ENCODE data around the gene IL4I1. TPM values are rescaled to one million over a fixed set of nuclear protein-coding genes. Genes with fewer than 3 reads are reported as not detected.

Gene IL4I1
- total and polyA plus RNA-seq, 2 of the 4 experiments (the other 2 are of a cell fraction): 0.31 to 0.36 TPM

DNA sequence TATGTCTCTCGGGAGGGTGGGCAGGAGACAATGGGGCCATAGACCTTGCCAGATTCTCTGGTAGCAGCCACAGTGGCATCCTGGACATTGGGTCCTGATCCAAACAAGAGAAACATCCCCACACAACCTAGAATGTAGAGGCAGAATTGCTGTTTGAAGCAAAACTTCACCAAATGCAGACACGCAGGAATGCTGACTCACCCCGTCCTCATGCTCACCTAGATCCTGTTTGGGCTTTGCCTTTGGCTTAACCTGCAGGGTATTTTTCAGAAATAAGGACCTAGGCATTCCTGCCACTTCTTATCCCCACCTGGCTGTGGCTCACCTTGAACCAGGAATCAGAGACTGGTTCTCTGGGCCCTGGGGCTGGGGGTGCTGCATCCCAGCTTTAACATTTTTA is 11.9 kb downstream of the IL4I1 start:
- Histone ChIP-seq H4K8ac (ENCODE audit: low read depth in 2 of 2, low read length in 2 of 2) (no peak overlapping the region), H3K4me2 (ENCODE audit: low read depth, low read length) (no peak overlapping the region), H2BK5ac (ENCODE audit: low read depth, low read length, poor library complexity, severe bottlenecking) (no peak overlapping the region), H3K27ac (ENCODE audit: insufficient read depth, low read length) (no peak overlapping the region), H3K4me3 (ENCODE audit: insufficient read depth, low read depth, low read length) (no peak overlapping the region), H3K9ac (ENCODE audit: low read depth, low read length) (no peak overlapping the region), H2BK20ac (ENCODE audit: low read depth, low read length) (no peak overlapping the region), H3K9me3 (ENCODE audit: control insufficient read depth, insufficient read depth, low read length) (peaks cover 6% of the 10 kb centered on the region; the same call in 1 of the 2 replicates), H3K4me1 (ENCODE audit: control insufficient read depth, insufficient read depth, low read length) (no peaks in the 10 kb centered on the region), H3K23ac (ENCODE audit: low read depth, low read length) (no peak overlapping the region), H2AK9ac (replicated peaks; ENCODE audit: low read depth, low read length, poor library complexity) (no peak overlapping the region), H3K27me3 (ENCODE audit: control insufficient read depth, insufficient read depth, low read length) (no peaks in the 10 kb centered on the region), H3K18ac (ENCODE audit: low read depth, low read length) (no peak overlapping the region), H3K56ac (ENCODE audit: extremely low read depth, insufficient read depth, low read length) (no peak overlapping the region), H3K9me1 (ENCODE audit: insufficient read depth, low read length) (0 out of 2 replicates have a peak, but pooled peaks cover 4% of the 10 kb centered on the region), H3K4ac (ENCODE audit: low read depth, low read length) (no peak overlapping the region), H3K79me1 (ENCODE audit: low read depth in 1 of 2, low read length in 2 of 2) (peaks cover 0 to 11% of the 10 kb centered on the region in 2 experiments; a peak in 2 of 4 replicates), H3K36me3 (ENCODE audit: control insufficient read depth, insufficient read depth, low read length) (peaks cover 59% of the 10 kb centered on the region), H2BK120ac (ENCODE audit: low read depth, low read length) (no peak overlapping the region), H4K5ac (ENCODE audit: low read depth, low read length) (no peak overlapping the region), H2AK5ac (ENCODE audit: low read depth, low read length) (no peak overlapping the region), H2BK15ac (ENCODE audit: low read depth, low read length) (no peak overlapping the region), H3K14ac (replicated peaks; ENCODE audit: low read depth, low read length) (no peak overlapping the region), H2AFZ (replicated peaks; ENCODE audit: low read length, poor library complexity) (no peak overlapping the region), H4K91ac (ENCODE audit: insufficient read depth, low read depth, low read length) (no peak overlapping the region), H4K20me1 (ENCODE audit: insufficient read depth, low read length) (no peaks in the 10 kb centered on the region)
- intact Hi-C loops (cut with micrococcal nuclease) (no loop called here), in situ Hi-C loops (cut with MboI; ENCODE audit: low sequenced_read_pairs) (no loop called here), dilution Hi-C loops (cut with HindIII; ENCODE audit: low sequenced_read_pairs, unreplicated experiment) (no loop called here)
- POLR2A ChIA-PET (ENCODE audit: unreplicated experiment): no interaction called here
- ATAC-seq (ENCODE audit: low read depth) (no peak), DNase-seq (no peak)
- no TSS peak for BruUV-seq (replicated peaks)
- TF ChIP-seq, protein P1, sequence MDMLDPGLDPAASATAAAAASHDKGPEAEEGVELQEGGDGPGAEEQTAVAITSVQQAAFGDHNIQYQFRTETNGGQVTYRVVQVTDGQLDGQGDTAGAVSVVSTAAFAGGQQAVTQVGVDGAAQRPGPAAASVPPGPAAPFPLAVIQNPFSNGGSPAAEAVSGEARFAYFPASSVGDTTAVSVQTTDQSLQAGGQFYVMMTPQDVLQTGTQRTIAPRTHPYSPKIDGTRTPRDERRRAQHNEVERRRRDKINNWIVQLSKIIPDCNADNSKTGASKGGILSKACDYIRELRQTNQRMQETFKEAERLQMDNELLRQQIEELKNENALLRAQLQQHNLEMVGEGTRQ (IDR thresholded peaks at IDR 0.05; ENCODE audit: low read depth, low read length): no peak
- TF ChIP-seq CHD1 (IDR thresholded peaks at IDR 0.05; ENCODE audit: low read depth, low read length) (no peak), RCOR1 (IDR thresholded peaks at IDR 0.05; ENCODE audit: insufficient replicate concordance, low read length) (no peak), RFX5 (IDR thresholded peaks at IDR 0.05; ENCODE audit: low read depth, low read length) (no peak), CTCF (conservative IDR thresholded peaks at IDR 0.05; ENCODE audit: low read depth, low read length) (no peak), MAZ (IDR thresholded peaks at IDR 0.05; ENCODE audit: borderline replicate concordance, low read depth, low read length) (no peak), RAD21 (IDR thresholded peaks at IDR 0.05; ENCODE audit: low read length) (no peak), BHLHE40 (IDR thresholded peaks at IDR 0.05; ENCODE audit: low read depth, low read length) (no peak), NFE2L2 (IDR thresholded peaks at IDR 0.05; ENCODE audit: low read depth, low read length) (no peak), SMC3 (IDR thresholded peaks at IDR 0.05; ENCODE audit: low read depth, low read length) (no peak), POLR2A (IDR thresholded peaks at IDR 0.05; ENCODE audit: low read depth, low read length) (no peak), ELK1 (IDR thresholded peaks at IDR 0.05; ENCODE audit: borderline replicate concordance, low read depth, low read length) (no peak), MAFK (IDR thresholded peaks at IDR 0.05; ENCODE audit: low read depth, low read length) (no peak), FOS (IDR thresholded peaks at IDR 0.05; ENCODE audit: low read depth, low read length) (no peak)
- CTCF ChIA-PET: no interaction called here
- WGBS, 2 experiments (ENCODE audit: extremely low coverage in 2 of 2, insufficient read length in 1 of 2): 94% methylated on average over 2 of the region's 3 CpGs; no CpG with 5 or more reads in 1 of the 2 experiments
